Transverse colon (tissue), 4 donors: ENCODE data around the gene BRF1. TPM values are rescaled to one million over a fixed set of nuclear protein-coding genes. Genes with fewer than 3 reads are reported as not detected.
A peak's percentile ranks its signal among the peaks of the same experiment; 100 is the strongest.

Source experiments
- DNase-seq: peaks from one replicate; pipeline ENCODE4 v3.0.0-alpha.2; 2019
- H3K27ac ChIP-seq, 4 donors: fragments of 200-600 bp; sonication (generic); 2 replicates each; pipeline ENCODE4 v1.5.1; 2016 to 2018; ENCODE audit warnings: inconsistent platforms in 4 of 4
- H3K27me3 ChIP-seq: fragments of 200-600 bp; sonication (generic); 2 replicates; pipeline ENCODE4 v1.5.1; 2017; ENCODE audit warnings: inconsistent platforms
- H3K36me3 ChIP-seq, 4 donors: fragments of 200-600 bp; sonication (generic); 2 replicates each; pipeline ENCODE4 v1.5.1; 2017 to 2019; ENCODE audit warnings: inconsistent platforms in 4 of 4
- H3K4me1 ChIP-seq, 4 donors: fragments of 200-600 bp; sonication (generic); 2 replicates each; pipeline ENCODE4 v1.5.1; 2017 to 2020; ENCODE audit warnings: inconsistent platforms in 4 of 4
- H3K4me3 ChIP-seq, 4 donors: fragments of 200-600 bp; sonication (generic); 1 replicate in 1 of 4; 2 replicates in 3 of 4; pipeline versions ENCODE4 v1.5.1 to v1.6.1; 2017 to 2019; ENCODE audit warnings: inconsistent platforms in 4 of 4
- H3K9me3 ChIP-seq, 2 donors: fragments of 200-600 bp; sonication (generic); 2 replicates each; pipeline ENCODE4 v1.5.1; 2017 to 2019; ENCODE audit warnings: inconsistent platforms in 2 of 2
- CTCF ChIP-seq, 5 experiments: fragments of 200-600 bp in 3 of 5; fragments of 450-650 bp in 2 of 5; sonication (generic) in 3 of 5; IDR thresholded peaks; 1 replicate in 2 of 5; 2 replicates in 3 of 5; pipeline ENCODE4 v1.5.1; 2016 to 2017; ENCODE audit warnings: antibody characterized with exemption in 5 of 5, inconsistent platforms in 3 of 5, mild to moderate bottlenecking in 2 of 5, moderate library complexity in 1 of 5
- EP300 ChIP-seq: sonication (generic); formaldehyde crosslinking; IDR thresholded peaks from one replicate; pipeline ENCODE4 v1.6.1; 2017; ENCODE audit warnings: antibody characterized with exemption, low read depth
- POLR2A ChIP-seq: fragments of 450-650 bp; IDR thresholded peaks from one replicate; pipeline ENCODE4 v1.6.1; 2016; ENCODE audit warnings: antibody characterized with exemption, mild to moderate bottlenecking, moderate library complexity
- POLR2AphosphoS5 ChIP-seq, 3 donors: sonication (generic); formaldehyde crosslinking; IDR thresholded peaks; one replicate each; pipeline ENCODE4 v1.6.1; 2016; ENCODE audit warnings: antibody characterized with exemption in 3 of 3
- WGBS, 2 donors: methylation state at CpG; one replicate each; pipeline ENCODE4 v1.1.5; 2018; ENCODE audit warnings: low coverage in 1 of 2; 5-methylcytosine and 5-hydroxymethylcytosine counted together
- in situ Hi-C, 4 donors: fragments of 200-750 bp; cut with MboI; loops; one replicate each; pipeline versions ENCODE4 v1.15.0 to v1.15.1; 2017; ENCODE audit warnings: low sequenced_read_pairs in 3 of 4, low pct_ligation_motif_present in 1 of 4, low pct_unique_long_range_greater_than_20kb in 1 of 4
- intact Hi-C: fragments of 100-400 bp; cut with DNase I; formaldehyde crosslinking; loops from one replicate; pipeline ENCODE4 v1.15.1; 2023; ENCODE audit warnings: low total_unique reads
- total RNA-seq, 4 donors: library from RNA; depleted of rRNA; stranded (reverse); fragments of >200 nt; gene quantifications; one replicate each; pipeline ENCODE4 v1.1.0, GENCODE V29; 2016

The BRF1 gene
- total RNA-seq, 4 donors from 2014 or later: 36.2 to 93.9 (median 62.6) TPM

- 6% methylated on average over 48 of the region's 54 CpGs; no CpG with 5 or more reads in 1 of the 2 donors for WGBS, 2 donors
- no peak for DNase-seq
- Histone ChIP-seq H3K27me3 (peaks cover 35% of the 10 kb centered on the region), H3K4me3 (peak overlapping the region in 2 of 4 donors; percentile 30 to 41), H3K36me3 (no peaks in the 10 kb centered on the region), H3K27ac (no peak overlapping the region), H3K9me3 (no peaks in the 10 kb centered on the region), H3K4me1 (peaks cover 0 to 30% (median 19%) of the 10 kb centered on the region in 4 donors)
- TF ChIP-seq CTCF (IDR thresholded peaks at IDR 0.05): peak in 4 of 5 experiments; percentile 13 to 34 (median 27)
- no peak for TF ChIP-seq POLR2AphosphoS5 (IDR thresholded peaks at IDR 0.05)
- TF ChIP-seq EP300: no peak
- no peak for TF ChIP-seq POLR2A
- in situ Hi-C loops: no loop called here
- intact Hi-C loops: no loop called here
These were observed 131.8 kb downstream of the BRF1 start for GRCh38 chr14:105168979-105169507.

- intact Hi-C loops (no loop called here), in situ Hi-C loops (no loop called here)
- TF ChIP-seq EP300: no peak
- no peak for TF ChIP-seq POLR2AphosphoS5 (IDR thresholded peaks at IDR 0.05)
- TF ChIP-seq CTCF (IDR thresholded peaks at IDR 0.05): no peak
- TF ChIP-seq POLR2A: no peak
- H3K27me3 ChIP-seq: peaks cover 35% of the 10 kb centered on the region
- no peaks in the 10 kb centered on the region for H3K9me3 ChIP-seq
- H3K27ac ChIP-seq: peak within 1 kb of the TSS in 1 of 4 donors; percentile 36
- peak within 1 kb of the TSS in 3 of 4 donors; percentile 6 to 47 (median 45) for H3K4me3 ChIP-seq
- H3K4me1 ChIP-seq: peaks cover 0 to 30% (median 19%) of the 10 kb centered on the region in 4 donors
- H3K36me3 ChIP-seq: no peaks in the 10 kb centered on the region
- WGBS, 2 donors: 1% methylated on average over 21 of the region's 84 CpGs; no CpG with 5 or more reads in 1 of the 2 donors
- DNase-seq: peak; percentile 57
These were observed 132.3 kb downstream of the BRF1 start, which contains the start of gene JAG2 for GRCh38 chr14:105168496-105168978. TSS of gene JAG2 (minus strand) at chr14:105168776. CDS start at chr14:105168420, 356 bp downstream.

GRCh38 chr14:105168093-105168420 is 132.7 kb downstream of the BRF1 start:
- Histone ChIP-seq H3K4me1 (peaks cover 0 to 30% (median 19%) of the 10 kb centered on the region in 4 donors), H3K9me3 (no peaks in the 10 kb centered on the region), H3K27me3 (peaks cover 35% of the 10 kb centered on the region), H3K27ac (peak overlapping the region in 1 of 4 donors; percentile 36), H3K4me3 (peak overlapping the region in 3 of 4 donors; percentile 6 to 47 (median 45)), H3K36me3 (no peaks in the 10 kb centered on the region)
- intact Hi-C loops: no loop called here
- in situ Hi-C loops: no loop called here
- no peak for DNase-seq
- no peak for TF ChIP-seq POLR2AphosphoS5 (IDR thresholded peaks at IDR 0.05)
- no peak for TF ChIP-seq POLR2A
- TF ChIP-seq EP300: no peak
- no peak for TF ChIP-seq CTCF (IDR thresholded peaks at IDR 0.05)
- WGBS, 2 donors: 0% methylated on average over 15 of the region's 46 CpGs; no CpG with 5 or more reads in 1 of the 2 donors

- H3K4me3 ChIP-seq: peak overlapping the region in 3 of 4 donors; percentile 6 to 47 (median 45)
- H3K36me3 ChIP-seq: no peaks in the 10 kb centered on the region
- H3K9me3 ChIP-seq: no peaks in the 10 kb centered on the region
- H3K27ac ChIP-seq: peak overlapping the region in 1 of 4 donors; percentile 36
- intact Hi-C loops: no loop called here
- peak; percentile 26 for DNase-seq
- TF ChIP-seq CTCF (IDR thresholded peaks at IDR 0.05): peak in 2 of 5 experiments; percentile 7 to 13
- TF ChIP-seq POLR2AphosphoS5 (IDR thresholded peaks at IDR 0.05): no peak
- no peak for TF ChIP-seq POLR2A
- H3K4me1 ChIP-seq: peaks cover 0 to 30% (median 19%) of the 10 kb centered on the region in 4 donors
- WGBS, 2 donors: 4% methylated on average over 32 of the region's 116 CpGs; no CpG with 5 or more reads in 1 of the 2 donors
- H3K27me3 ChIP-seq: peaks cover 35% of the 10 kb centered on the region
- in situ Hi-C loops: no loop called here
These were observed 133.3 kb downstream of the BRF1 start for GRCh38 chr14:105167303-105168092.
